Measurements from ENCODE around the gene HNRNPAB. TPM values are rescaled to one million over a fixed set of nuclear protein-coding genes. Genes with fewer than 3 reads are reported as not detected.

The HNRNPAB gene
- total RNA-seq, 1 experiment from 2014 or later, result 547 TPM

- no peak overlapping the region for H2AFZ ChIP-seq (ENCODE audit: low read length)
- peaks cover 4% of the 10 kb centered on the region; the same call in 1 of the 2 replicates for H3K79me2 ChIP-seq (ENCODE audit: insufficient read depth, low read length)
- Mint-ChIP-seq H3K4me1 (peaks cover 23 to 30% of the 10 kb centered on the region in 2 experiments), H3K27ac (no peak overlapping the region), H3K4me3 (peak overlapping the region in 1 of 2 experiments; percentile 11; a peak in 1 of 5 replicates), H3K36me3 (ENCODE audit: insufficient read depth in 1 of 3, low read depth in 3 of 3) (peaks cover 48 to 72% (median 57%) of the 10 kb centered on the region in 3 experiments), H3K9me3 (no peaks in the 10 kb centered on the region; a peak in 1 of 5 replicates), H3K27me3 (ENCODE audit: low read depth) (no peaks in the 10 kb centered on the region)
- no peak overlapping the region for H2BK5ac ChIP-seq (ENCODE audit: insufficient read length, low read length)
- no peak overlapping the region for H3K14ac ChIP-seq (ENCODE audit: insufficient read depth, low read length)
- TF ChIP-seq CTCF (conservative IDR thresholded peaks at IDR 0.05), result no peak
- no peaks in the 10 kb centered on the region for H3K79me1 ChIP-seq (ENCODE audit: insufficient read depth, low read depth, low read length, poor library complexity, severe bottlenecking)
- H2BK12ac ChIP-seq (ENCODE audit: insufficient read length, low read depth, low read length), result no peak overlapping the region
- no peak overlapping the region for H3K18ac ChIP-seq (ENCODE audit: insufficient read length, low read depth, low read length)
- H2AK5ac ChIP-seq (ENCODE audit: insufficient read length, low read length), result no peak overlapping the region
- H3K9ac ChIP-seq (ENCODE audit: extremely low read depth, insufficient read length, low read length), result no peak overlapping the region
- H4K20me1 ChIP-seq (ENCODE audit: control insufficient read depth, insufficient read depth, insufficient read length), result peaks cover 3% of the 10 kb centered on the region
- no peaks in the 10 kb centered on the region for H3K9me3 ChIP-seq (ENCODE audit: control insufficient read depth, low read depth, low read length)
- no peak overlapping the region for H3K4me2 ChIP-seq (ENCODE audit: insufficient read depth, insufficient read length, low read length)
- H2BK120ac ChIP-seq (ENCODE audit: low read depth, low read length, poor library complexity, severe bottlenecking), result no peak overlapping the region
- H3K56ac ChIP-seq (ENCODE audit: insufficient read length, low read depth, low read length), result no peak overlapping the region
- no peak overlapping the region for H4K5ac ChIP-seq (ENCODE audit: insufficient read length, low read depth, low read length)
- no peak overlapping the region for H2BK15ac ChIP-seq (ENCODE audit: low read depth, low read length)
- H3K23me2 ChIP-seq (ENCODE audit: insufficient read length, low read depth, low read length, poor library complexity, severe bottlenecking), result peaks cover 3% of the 10 kb centered on the region
- no peak overlapping the region for H4K8ac ChIP-seq (replicated peaks; ENCODE audit: insufficient read length, low read depth, low read length)
- H3T11ph ChIP-seq (ENCODE audit: low read length), result no peak overlapping the region
- H3K23ac ChIP-seq (ENCODE audit: insufficient read length, low read depth, low read length), result no peak overlapping the region
- H3K27ac ChIP-seq (ENCODE audit: insufficient read length, low read depth, low read length), result no peak overlapping the region
- no peak overlapping the region for H4K91ac ChIP-seq (ENCODE audit: insufficient read length, low read depth, low read length)
- no peak for DNase-seq
- WGBS (ENCODE audit: extremely low coverage, insufficient read length, low lambda C conversion rate), result no CpG with 5 or more reads among the region's 3 CpGs
- H2BK20ac ChIP-seq (ENCODE audit: low read depth, low read length, poor library complexity, severe bottlenecking), result no peak overlapping the region
- H3K27me3 ChIP-seq (ENCODE audit: insufficient read depth, low read length), result no peaks in the 10 kb centered on the region
- no peak overlapping the region for H3K4ac ChIP-seq (ENCODE audit: low read depth, low read length)
- peaks cover 2% of the 10 kb centered on the region; the same call in 1 of the 2 replicates for H3K4me1 ChIP-seq (ENCODE audit: insufficient read depth, low read length)
Observed at GRCh38 chr5:178227929-178228328, 23.6 kb downstream of the HNRNPAB start.
